OCI-LY7 (cell line): ENCODE results near the gene ARSH.

Experiments
- CTCF ChIP-seq: fragments of 200-600 bp; sonication (generic); conservative IDR thresholded peaks from 2 replicates; pipeline ENCODE4 v1.5.1; 2014; ENCODE audit warnings: mild to moderate bottlenecking, antibody characterized with exemption, low read length, moderate library complexity, mixed read lengths
- EZH2phosphoT487 ChIP-seq: fragments of 200-600 bp; sonication (generic); IDR thresholded peaks from 2 replicates; pipeline ENCODE4 v1.6.1; 2018; ENCODE audit warnings: low read depth, borderline replicate concordance, mild to moderate bottlenecking, mixed run types, antibody characterized with exemption, low read length, moderate library complexity, mixed read lengths

- no peak for TF ChIP-seq EZH2phosphoT487
- TF ChIP-seq CTCF: no peak
Measured at GRCh38 chrX:2960861-2961515, 45.4 kb upstream of the ARSH start.
